UCSD-AML1 (cell line): ENCODE measurements around the gene KCNC1.

Experiments used
- DNase-seq: peaks from one replicate; lab custom pipeline; 2025; ENCODE audit not compliant: unreplicated experiment; lab: John Stamatoyannopoulos, UW

Gene KCNC1

DNA sequence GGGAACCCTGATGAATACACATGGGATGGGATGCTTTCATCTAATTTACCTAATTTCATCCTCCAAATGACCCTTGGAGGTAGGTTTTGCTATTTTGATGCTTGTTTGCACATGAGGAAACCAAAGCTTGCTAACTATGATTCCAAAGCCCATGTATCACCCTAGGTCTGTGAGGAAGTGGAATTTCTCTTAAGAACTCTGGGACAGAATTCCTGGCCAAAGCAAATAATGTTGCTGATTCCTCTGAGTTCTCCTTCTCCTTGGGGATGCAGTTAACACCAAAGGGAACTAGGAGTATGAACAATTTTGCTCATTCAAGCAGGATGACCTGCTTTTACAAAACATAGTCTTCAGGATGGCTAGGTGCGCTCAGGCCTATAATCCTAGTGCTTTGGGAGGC lies 80.0 kb downstream of the KCNC1 start:
- no peak for DNase-seq

DNA sequence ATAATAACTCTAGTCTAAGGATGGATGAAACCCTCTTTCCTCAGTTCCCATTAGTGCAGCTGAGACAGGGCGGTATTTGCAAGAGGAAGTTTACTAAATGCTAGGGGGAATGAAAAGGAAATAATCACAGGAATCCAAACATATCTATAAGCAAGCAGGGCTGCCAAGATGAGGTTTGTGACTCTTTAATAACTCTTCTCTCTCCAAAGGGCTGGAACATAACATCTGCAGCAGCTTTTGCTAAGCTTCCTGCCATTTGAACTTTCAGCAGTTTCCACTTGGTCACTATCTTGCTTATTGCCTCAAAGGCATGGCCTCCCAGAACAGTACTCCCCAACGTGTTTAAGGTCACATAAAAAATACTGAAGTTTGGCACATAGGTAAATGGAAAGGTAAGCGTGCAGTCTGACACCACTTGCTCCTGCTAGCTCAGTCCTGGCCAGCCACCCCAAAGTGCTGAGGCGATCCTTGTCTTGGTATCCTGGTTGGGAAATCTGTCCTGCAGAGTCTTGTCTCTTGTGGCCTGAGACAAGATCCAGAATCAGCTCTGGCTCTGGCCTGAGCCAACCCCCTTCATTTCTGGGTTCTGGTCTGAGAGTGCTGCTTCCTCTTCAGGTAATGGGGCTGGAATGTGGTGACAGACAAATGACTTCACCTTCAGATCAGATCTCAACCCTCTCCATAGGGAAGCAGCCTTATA lies 81.8 kb downstream of the KCNC1 start:
- no peak for DNase-seq

DNA sequence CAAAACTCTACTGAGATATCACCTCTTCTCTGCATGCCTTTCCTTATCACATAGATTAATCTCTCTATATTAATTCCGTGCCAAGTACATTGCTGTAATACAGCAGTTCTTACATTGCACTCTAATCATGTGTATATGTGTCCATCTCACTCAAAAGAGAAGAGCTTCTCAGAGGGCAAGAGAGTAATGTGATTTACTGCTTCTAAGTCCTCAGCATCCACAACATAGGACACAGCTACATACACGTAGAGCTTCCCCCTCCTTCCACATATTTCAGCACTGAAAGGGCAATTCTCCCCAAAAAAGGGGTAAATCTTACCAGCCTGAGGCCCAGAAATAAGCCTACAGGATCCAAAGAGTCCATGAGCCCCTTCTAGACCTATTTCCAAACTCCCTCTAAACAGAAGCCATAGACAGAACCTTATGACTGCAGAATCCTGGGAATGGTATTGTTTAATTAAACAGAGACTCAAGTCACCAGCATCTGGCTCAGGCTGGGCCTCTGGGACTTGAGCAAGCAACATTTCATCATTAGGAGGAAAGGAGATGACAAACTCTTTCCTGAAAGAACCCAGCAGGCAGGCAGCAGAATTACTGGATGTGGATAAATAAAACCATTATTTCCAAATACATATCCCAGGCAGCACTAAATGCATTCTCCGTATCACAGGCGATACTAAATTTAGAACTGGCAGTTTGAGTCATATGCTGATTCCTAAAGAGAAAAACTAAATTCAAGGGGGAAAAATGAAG lies 87.2 kb downstream of the KCNC1 start:
- no peak for DNase-seq

DNA sequence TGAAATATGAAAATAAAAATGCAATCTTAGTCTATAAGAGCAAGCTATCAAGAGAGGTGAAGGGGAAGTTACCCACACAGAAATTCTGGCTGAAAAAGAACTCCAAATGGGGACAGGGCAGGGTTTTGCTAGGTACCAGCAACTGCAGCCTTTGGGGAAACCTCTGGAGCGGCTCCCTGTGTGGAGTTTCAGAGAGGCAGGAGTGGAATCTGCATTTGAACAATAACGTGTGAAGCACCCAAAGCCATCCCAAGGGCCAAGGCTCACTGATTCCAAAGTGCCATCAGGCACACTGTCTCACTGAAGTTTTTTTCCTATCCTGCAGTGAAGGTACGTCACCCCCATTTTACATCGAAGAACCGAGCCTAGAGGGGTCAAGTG lies 87.8 kb downstream of the KCNC1 start:
- DNase-seq: no peak

DNA sequence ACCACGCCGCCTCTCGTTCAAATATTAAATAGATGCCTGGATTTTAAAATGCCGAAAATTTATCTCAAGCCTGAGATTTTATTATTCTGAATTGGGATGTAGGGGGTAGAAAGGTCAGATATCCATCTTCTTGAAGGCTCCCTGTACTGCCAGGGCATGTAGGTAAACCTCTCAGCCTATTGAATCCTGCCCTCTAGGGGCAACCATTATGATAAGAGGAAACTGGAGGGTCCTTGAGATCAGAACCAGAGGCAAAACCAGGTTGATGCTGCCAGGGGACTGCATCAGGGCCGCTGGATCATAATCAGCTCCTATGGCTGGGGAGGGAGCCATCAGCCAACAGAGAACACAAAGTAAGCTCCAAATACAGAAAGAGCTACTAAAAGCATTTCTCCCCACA lies 92.4 kb downstream of the KCNC1 start:
- DNase-seq: no peak

DNA sequence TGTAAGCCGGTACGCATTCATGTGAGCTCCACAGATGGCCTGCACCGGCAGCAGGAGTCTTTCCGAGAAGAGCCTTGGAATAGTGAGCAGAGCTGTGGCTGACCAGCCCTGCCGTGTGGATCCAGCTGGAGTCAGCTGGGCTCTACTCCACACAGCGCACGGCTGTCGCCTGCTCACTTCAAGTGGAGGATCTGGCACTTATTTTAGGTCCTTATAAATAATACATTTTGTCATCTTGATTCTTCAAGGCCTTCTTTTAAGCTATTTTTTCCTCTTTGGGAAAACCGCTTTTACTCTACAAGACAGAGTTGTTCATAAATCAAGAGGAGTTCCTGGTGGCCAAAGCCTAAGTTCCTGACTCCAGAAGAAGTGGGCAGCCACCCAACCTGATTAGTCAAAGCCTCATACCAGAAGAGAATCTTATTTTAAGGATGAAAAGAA lies 93.8 kb downstream of the KCNC1 start:
- no peak for DNase-seq

DNA sequence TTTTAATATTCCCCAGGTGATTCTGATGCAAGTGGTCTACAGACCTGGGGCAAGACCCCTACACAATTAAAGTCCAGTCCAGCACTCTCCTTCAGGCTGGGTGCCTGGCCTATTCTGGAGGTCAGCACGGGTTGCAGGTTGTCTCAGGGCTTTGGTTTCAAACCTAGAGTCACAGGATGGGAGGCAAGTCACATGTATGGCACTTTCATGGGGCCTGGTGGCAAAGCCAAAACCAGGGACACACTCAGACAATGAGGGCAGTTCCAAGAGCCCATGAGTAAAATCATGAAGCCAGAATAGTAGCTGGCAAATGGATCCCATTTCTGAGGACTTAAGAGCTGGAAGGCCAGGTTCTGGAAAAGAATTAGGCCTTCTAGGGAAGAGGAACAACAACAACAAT lies 96.6 kb downstream of the KCNC1 start:
- DNase-seq: no peak

DNA sequence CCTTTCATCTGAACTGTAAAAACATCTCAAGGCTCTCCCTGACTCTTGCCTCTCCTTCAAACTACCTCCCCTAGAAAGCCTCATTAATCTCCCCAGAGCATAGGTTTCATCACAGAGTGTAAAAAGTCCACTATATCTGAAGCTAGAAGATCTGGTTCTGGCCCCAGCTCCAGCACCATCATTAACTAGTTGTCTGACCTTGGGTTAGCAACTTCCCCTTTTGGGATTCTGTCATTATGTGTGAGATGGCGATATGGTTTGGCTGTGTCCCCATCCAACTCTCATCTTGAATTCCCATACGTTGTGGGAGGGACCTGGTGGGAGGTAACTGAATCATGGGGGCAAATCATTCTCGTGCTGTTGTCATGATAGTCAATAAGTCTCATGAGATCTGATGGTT lies 97.3 kb downstream of the KCNC1 start:
- no peak for DNase-seq
